ENCODE results near the gene ZNF654.
A peak's percentile ranks its signal among the peaks of the same experiment; 100 is the strongest.
"Not testable (repeated sequence)": the region's sequence is repeated elsewhere in the genome, so short reads cannot be mapped to it uniquely, and the experiment has no call there.

ZNF654 gene

GRCh38 chr3:88137836-88138235, 78.8 kb downstream of the ZNF654 start:
- no peak for DNase-seq (ENCODE audit: low spot score)

DNA sequence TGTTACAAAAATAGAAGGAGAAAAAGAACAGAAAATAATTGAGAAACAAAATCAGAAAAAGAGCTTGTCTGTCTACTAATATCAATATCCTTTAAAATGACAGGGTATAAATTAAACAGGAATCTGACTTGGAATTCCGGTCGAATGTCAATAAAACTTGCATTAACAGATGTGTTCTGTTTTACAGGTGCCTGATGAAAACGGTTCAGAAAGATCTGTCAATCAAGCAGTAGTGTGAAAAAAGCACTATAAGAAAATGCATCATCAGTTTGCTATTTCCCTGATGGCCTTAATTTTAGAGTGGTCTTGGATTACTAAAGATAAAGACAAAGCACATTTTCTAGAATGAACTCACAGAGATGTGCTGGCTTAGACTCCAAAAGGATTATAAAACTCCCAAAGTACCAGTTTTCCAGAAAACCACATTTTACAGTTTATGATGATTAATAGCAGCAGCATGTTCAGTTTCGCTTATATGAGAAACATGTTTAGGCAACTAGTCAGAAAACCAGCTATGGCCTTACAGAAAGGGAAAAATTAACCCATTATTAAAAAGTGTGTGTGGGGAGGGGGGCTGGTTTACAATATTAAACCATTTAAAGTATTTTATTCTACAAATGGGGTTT, 82.5 kb downstream of the ZNF654 start:
- DNase-seq (ENCODE audit: low spot score) = no peak

- DNase-seq (ENCODE audit: low spot score) = no peak
Measured at GRCh38 chr3:88142094-88142624, 83.1 kb downstream of the ZNF654 start.

DNA sequence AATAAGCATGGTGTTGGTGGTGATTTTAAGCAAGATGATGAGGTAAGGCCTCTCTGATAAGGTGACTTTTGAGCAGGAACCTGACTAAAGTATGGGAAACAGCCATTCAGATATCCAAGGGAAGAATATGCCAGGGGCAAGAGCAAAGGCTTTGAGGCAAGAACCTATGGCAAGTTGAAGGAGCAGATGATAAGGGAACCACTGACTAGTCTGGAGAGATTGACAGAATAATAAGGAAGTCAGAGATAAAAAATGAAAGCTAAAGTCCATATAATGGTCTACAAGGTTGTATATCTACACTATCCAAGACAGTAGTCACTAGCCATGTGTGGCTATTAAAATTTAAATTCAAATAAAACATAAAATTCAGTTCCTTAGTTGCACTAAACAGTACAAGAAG, 88.2 kb downstream of the ZNF654 start:
- DNase-seq (ENCODE audit: low spot score) = no peak

DNA sequence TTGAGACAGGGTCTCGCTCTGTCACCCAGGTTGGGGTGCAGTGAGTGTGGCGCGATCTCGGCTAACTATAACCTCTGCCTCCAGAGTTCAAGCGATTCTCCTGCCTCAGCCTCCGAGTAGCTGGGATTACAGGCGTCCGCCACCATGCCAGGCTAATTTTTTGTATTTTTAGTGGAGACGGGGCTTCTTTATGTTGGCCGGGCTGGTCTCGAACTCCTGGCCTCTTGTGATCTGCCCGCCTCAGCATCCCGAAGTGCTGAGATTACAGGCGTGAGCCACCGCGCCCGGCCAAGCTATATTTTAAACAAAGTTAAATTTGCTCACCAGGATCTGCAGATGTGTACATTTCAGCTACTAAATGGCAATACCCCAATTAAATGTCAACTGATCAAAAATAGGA, 89.6 kb downstream of the ZNF654 start:
- no peak for DNase-seq (ENCODE audit: low spot score)

GRCh38 chr3:88149101-88149508, 90.0 kb downstream of the ZNF654 start:
- DNase-seq (ENCODE audit: low spot score) = peak; percentile 44

- peak; percentile 80 for DNase-seq (ENCODE audit: low spot score)
Measured at GRCh38 chr3:88149509-88150362, 90.7 kb downstream of the ZNF654 start, which contains the start of gene C3orf38. TSS of gene C3orf38 (plus strand) at chr3:88149959. CDS start at chr3:88150053, 94 bp downstream.

DNA sequence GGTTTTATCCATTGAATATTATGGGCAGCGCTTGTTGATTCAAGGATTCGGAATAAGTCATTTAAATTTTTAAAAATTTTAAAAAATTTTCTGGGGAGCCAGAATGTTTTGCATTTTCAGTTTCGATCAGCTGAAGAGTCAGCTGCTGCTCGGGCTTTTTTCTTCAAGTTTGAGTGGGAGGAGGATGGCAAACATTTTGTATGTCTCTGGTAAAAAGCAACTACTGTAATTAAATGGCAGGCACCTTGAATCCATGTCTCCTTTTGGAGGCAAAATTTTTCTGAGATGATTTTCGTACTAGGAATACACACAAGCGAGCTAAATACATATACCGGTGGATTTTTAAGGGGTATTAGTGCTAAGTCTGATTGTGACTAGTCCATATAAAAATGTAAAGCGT, 91.3 kb downstream of the ZNF654 start:
- DNase-seq (ENCODE audit: low spot score) = peak; percentile 31

GRCh38 chr3:88150806-88151205, 91.8 kb downstream of the ZNF654 start:
- DNase-seq (ENCODE audit: low spot score) = no peak

GRCh38 chr3:88151358-88151757, 92.3 kb downstream of the ZNF654 start:
- peak; percentile 12 for DNase-seq (ENCODE audit: low spot score)

GRCh38 chr3:88152841-88153240, 93.8 kb downstream of the ZNF654 start:
- no peak for DNase-seq (ENCODE audit: low spot score)

- no peak for DNase-seq (ENCODE audit: low spot score)
Measured at GRCh38 chr3:88166419-88166971, 107.4 kb downstream of the ZNF654 start.

- DNase-seq (ENCODE audit: low spot score) = no peak
Measured at GRCh38 chr3:88167173-88167572, 108.1 kb downstream of the ZNF654 start.

GRCh38 chr3:88167704-88168103, 108.6 kb downstream of the ZNF654 start:
- DNase-seq (ENCODE audit: low spot score) = no peak

GRCh38 chr3:88168171-88168570, 109.1 kb downstream of the ZNF654 start:
- no peak for DNase-seq (ENCODE audit: low spot score)

GRCh38 chr3:88180398-88180999, 121.4 kb downstream of the ZNF654 start:
- peak; percentile 48 for DNase-seq (ENCODE audit: low spot score)

DNA sequence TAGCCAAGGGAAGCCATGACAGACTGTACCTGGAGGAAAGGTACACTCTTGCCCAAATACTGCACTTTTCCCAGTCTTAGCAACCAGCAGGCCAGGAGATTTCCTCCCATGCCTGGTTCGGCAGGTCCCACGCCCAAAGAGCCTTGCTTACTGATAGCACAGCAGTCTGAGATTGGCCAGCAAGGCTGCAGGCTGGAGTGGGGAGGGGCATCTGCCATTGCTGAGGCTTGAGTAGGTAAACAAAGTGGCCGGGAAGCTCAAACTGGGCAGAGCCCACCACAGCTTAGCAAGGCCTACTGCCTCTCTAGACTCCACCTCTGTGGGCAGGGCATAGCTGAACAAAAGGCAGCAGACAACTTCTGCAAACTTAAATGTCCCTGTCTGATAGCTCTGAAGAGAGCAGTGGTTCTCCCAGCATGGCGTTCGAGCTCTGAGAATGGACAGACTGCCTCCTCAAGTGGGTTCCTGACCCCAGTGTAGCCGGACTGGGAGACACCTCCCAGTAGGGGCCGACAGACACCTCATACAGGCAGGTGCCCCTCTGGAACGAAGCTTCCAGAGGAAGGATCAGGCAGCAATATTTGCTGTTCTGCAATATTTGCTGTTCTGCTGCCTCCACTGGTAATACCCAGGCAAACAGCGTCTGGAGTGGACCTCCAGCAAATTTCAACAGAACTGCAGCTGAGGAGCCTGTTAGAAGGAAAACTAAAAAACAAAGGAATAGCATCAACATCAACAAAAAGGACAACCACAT, 123.3 kb downstream of the ZNF654 start:
- not testable (repeated sequence) for DNase-seq (ENCODE audit: low spot score)

GRCh38 chr3:88188436-88188835, 129.4 kb downstream of the ZNF654 start:
- DNase-seq (ENCODE audit: low spot score) = no peak

DNA sequence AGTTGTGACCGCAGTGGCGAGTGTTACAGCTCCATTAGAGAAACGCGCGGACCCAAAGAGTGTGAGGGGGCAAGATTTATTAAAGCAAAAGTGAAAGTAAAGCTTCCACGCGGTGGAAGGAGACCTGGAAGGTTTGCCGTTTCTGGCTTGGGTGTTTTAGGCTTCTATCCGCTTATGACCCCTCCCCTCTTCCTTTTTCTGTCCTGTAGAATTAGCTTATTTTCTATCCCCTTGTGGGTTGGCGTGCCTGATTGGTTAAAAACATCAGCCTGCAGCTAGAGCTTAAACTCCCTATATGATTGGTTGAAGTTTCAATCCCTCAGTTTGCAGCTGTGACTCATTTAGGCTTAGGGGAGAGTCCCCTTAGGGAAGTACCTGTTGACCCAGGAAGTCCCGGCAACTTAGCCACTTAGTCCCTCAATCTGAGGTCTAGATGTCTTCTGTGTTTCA, 130.3 kb downstream of the ZNF654 start:
- no peak for DNase-seq (ENCODE audit: low spot score)

DNA sequence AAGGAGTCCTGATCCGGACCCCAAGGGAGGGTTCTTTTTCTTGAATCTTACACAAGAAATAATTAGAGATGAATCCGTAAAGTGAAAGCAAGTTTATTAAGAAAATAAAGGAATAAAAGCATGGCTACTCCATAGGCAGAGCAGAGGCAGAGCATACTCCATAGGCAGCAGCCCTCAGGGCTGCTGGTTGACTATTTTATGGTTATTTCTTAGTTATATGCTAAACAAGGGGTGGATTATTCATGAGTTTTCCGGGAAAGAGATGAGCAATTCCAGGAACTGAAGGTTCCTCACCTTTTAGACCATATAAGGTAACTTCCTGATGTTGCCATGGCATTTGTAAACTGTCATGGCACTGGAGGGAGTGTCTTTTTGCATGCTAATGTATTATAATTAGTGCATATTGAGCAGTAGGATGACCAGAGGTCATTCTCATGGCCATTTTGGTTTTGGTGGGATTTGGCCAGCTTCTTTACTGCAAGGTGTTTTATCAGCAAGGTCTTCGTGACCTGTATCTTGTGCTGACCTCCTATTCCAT, 132.9 kb downstream of the ZNF654 start:
- DNase-seq (ENCODE audit: low spot score) = no peak

- DNase-seq (ENCODE audit: low spot score) = no peak
Measured at GRCh38 chr3:88192631-88193030, 133.6 kb downstream of the ZNF654 start.

All from hematopoietic multipotent progenitor cell treated with erythropoietin and hydrocortisone succinate and interleukin-3 and kit ligand, for 15 days (in vitro differentiated cells).